Esophagus muscularis mucosa (tissue), 4 donors: ENCODE results near the gene MTCL1. TPM values are rescaled to one million over a fixed set of nuclear protein-coding genes. Genes with fewer than 3 reads are reported as not detected.
A peak's percentile ranks its signal among the peaks of the same experiment; 100 is the strongest.

ENCODE experiments used
- DNase-seq: peaks from one replicate; pipeline ENCODE4 v3.0.0-alpha.2; 2017; ENCODE audit errors: extremely low spot score
- H3K27ac ChIP-seq, 4 donors: fragments of 200-600 bp; sonication (generic); replicated peaks in 1 of 4; 1 replicate in 3 of 4; 2 replicates in 1 of 4; pipeline ENCODE4 v1.5.1; 2016 to 2019; ENCODE audit warnings: mild to moderate bottlenecking in 1 of 4
- H3K27me3 ChIP-seq, 4 donors: fragments of 200-600 bp; sonication (generic); one replicate each; pipeline versions ENCODE4 v1.5.1 to v1.6.0; 2016 to 2019
- H3K36me3 ChIP-seq, 4 donors: fragments of 200-600 bp; sonication (generic); one replicate each; pipeline ENCODE4 v1.5.1; 2016 to 2019
- H3K4me1 ChIP-seq, 4 donors: fragments of 200-600 bp; sonication (generic); one replicate each; pipeline ENCODE4 v1.5.1; 2016 to 2019
- H3K4me3 ChIP-seq, 4 donors: fragments of 200-600 bp; sonication (generic); 1 replicate in 2 of 4; 2 replicates in 2 of 4; pipeline ENCODE4 v1.5.1; 2016 to 2019; ENCODE audit warnings: mild to moderate bottlenecking in 4 of 4, moderate library complexity in 1 of 4
- H3K9me3 ChIP-seq, 4 donors: fragments of 200-600 bp; sonication (generic); 1 replicate in 3 of 4; 2 replicates in 1 of 4; pipeline ENCODE4 v1.5.1; 2016 to 2019
- CTCF ChIP-seq, 3 experiments: fragments of 200-600 bp in 2 of 3; fragments of 450-650 bp in 1 of 3; sonication (generic) in 2 of 3; IDR thresholded peaks; one replicate each; pipeline ENCODE4 v1.5.1; 2017 to 2019; ENCODE audit warnings: antibody characterized with exemption in 3 of 3, mild to moderate bottlenecking in 2 of 3, moderate library complexity in 1 of 3
- EP300 ChIP-seq: sonication (generic); formaldehyde crosslinking; IDR thresholded peaks from one replicate; pipeline ENCODE4 v1.6.1; 2017; ENCODE audit warnings: antibody characterized with exemption
- POLR2A ChIP-seq: fragments of 450-650 bp; IDR thresholded peaks from one replicate; pipeline ENCODE4 v1.6.1; 2017; ENCODE audit warnings: antibody characterized with exemption, moderate library complexity, mild to moderate bottlenecking, low read depth
- POLR2AphosphoS5 ChIP-seq, 2 donors: sonication (generic); formaldehyde crosslinking; IDR thresholded peaks; one replicate each; pipeline ENCODE4 v1.6.1; 2017; ENCODE audit warnings: antibody characterized with exemption in 2 of 2
- WGBS: methylation state at CpG from one replicate; pipeline ENCODE4 v1.1.5; 2018; 5-methylcytosine and 5-hydroxymethylcytosine counted together
- intact Hi-C: fragments of 100-400 bp; cut with DNase I; formaldehyde crosslinking; loops from one replicate; pipeline ENCODE4 v1.15.1; 2023
- total RNA-seq, 4 donors: library from RNA; depleted of rRNA; stranded (reverse); fragments of >200 nt; gene quantifications; one replicate each; pipeline versions ENCODE4 v1.1.0 to v1.2.1, GENCODE V29; 2016

Gene MTCL1
- total RNA-seq, 4 donors from 2014 or later, result 32.3 to 48.0 (median 38.6) TPM

- Histone ChIP-seq H3K4me3 (no peak overlapping the region), H3K27me3 (no peaks in the 10 kb centered on the region), H3K4me1 (peaks cover 16 to 34% (median 32%) of the 10 kb centered on the region in 4 donors), H3K9me3 (no peaks in the 10 kb centered on the region), H3K27ac (peak overlapping the region in 2 of 4 donors; percentile 9 to 27), H3K36me3 (no peaks in the 10 kb centered on the region)
- intact Hi-C loops, result no loop called here
- 50% methylated on average over 2 of the region's 9 CpGs for WGBS
- TF ChIP-seq POLR2A (no peak), EP300 (no peak)
- DNase-seq, result no peak
Measured at GRCh38 chr18:8701546-8702118, 3.7 kb upstream of the MTCL1 start.

GRCh38 chr18:8702668-8703067, 2.7 kb upstream of the MTCL1 start:
- Histone ChIP-seq H3K36me3 (no peaks in the 10 kb centered on the region), H3K4me1 (peaks cover 22 to 44% (median 42%) of the 10 kb centered on the region in 4 donors), H3K27ac (peak overlapping the region in 2 of 4 donors; percentile 95 to 96), H3K9me3 (no peaks in the 10 kb centered on the region), H3K4me3 (no peak overlapping the region), H3K27me3 (no peaks in the 10 kb centered on the region)
- intact Hi-C loops, result no loop called here
- no peak for TF ChIP-seq POLR2A
- peak; percentile 14 for DNase-seq

GRCh38 chr18:8703092-8703709, 2.2 kb upstream of the MTCL1 start:
- Histone ChIP-seq H3K9me3 (no peaks in the 10 kb centered on the region), H3K4me1 (peaks cover 22 to 49% (median 46%) of the 10 kb centered on the region in 4 donors), H3K27me3 (no peaks in the 10 kb centered on the region), H3K36me3 (no peaks in the 10 kb centered on the region), H3K27ac (peak overlapping the region; percentile 93 to 96 (median 94)), H3K4me3 (no peak overlapping the region)
- intact Hi-C loops, result no loop called here
- DNase-seq, result no peak
- TF ChIP-seq POLR2A (no peak), EP300 (no peak), POLR2AphosphoS5 (IDR thresholded peaks at IDR 0.05) (no peak), CTCF (IDR thresholded peaks at IDR 0.05) (no peak)
- 59% methylated on average over 25 of the region's 25 CpGs for WGBS

GRCh38 chr18:8703781-8704301, 1.5 kb upstream of the MTCL1 start:
- intact Hi-C loops, result no loop called here
- 63% methylated on average over 14 of the region's 16 CpGs for WGBS

GRCh38 chr18:8704361-8705237, 757 bp upstream of the MTCL1 start:
- TF ChIP-seq POLR2A (peak; percentile 77), POLR2AphosphoS5 (IDR thresholded peaks at IDR 0.05) (peak; percentile 70 to 94), EP300 (no peak), CTCF (IDR thresholded peaks at IDR 0.05) (no peak)
- peak; percentile 95 for DNase-seq
- Histone ChIP-seq H3K36me3 (no peaks in the 10 kb centered on the region), H3K9me3 (no peaks in the 10 kb centered on the region), H3K27me3 (no peaks in the 10 kb centered on the region), H3K27ac (peak overlapping the region; percentile 93 to 96 (median 94)), H3K4me3 (peak overlapping the region; percentile 67 to 89 (median 76)), H3K4me1 (peaks cover 22 to 60% (median 54%) of the 10 kb centered on the region in 4 donors)
- intact Hi-C loops, result loop anchor here (5.0 kb wide), 2 partner anchors 93 to 243 kb away; no protein-coding TSS in a partner anchor
- 2% methylated on average over 40 of the region's 64 CpGs for WGBS

More at GRCh38 chr18:8703781-8704301, 1.5 kb upstream of the MTCL1 start:
- H3K4me3 ChIP-seq, result peak overlapping the region; percentile 67 to 89 (median 76)
- DNase-seq, result no peak
- peak overlapping the region; percentile 93 to 96 (median 94) for H3K27ac ChIP-seq
- H3K9me3 ChIP-seq, result no peaks in the 10 kb centered on the region
- H3K27me3 ChIP-seq, result no peaks in the 10 kb centered on the region
- TF ChIP-seq CTCF (IDR thresholded peaks at IDR 0.05), result no peak
- no peaks in the 10 kb centered on the region for H3K36me3 ChIP-seq
- peaks cover 22 to 55% (median 51%) of the 10 kb centered on the region in 4 donors for H3K4me1 ChIP-seq
